K562 (cell line): ENCODE measurements around the gene SPECC1L. TPM values are rescaled to one million over a fixed set of nuclear protein-coding genes. Genes with fewer than 3 reads are reported as not detected.

ENCODE experiments used
- DDX20 ChIP-seq: fragments of 450-650 bp; IDR thresholded peaks from 2 replicates; pipeline ENCODE4 v1.6.1; 2016; ENCODE audit warnings: missing genetic modification characterization, low read depth, mild to moderate bottlenecking, missing compliant biosample characterization, moderate library complexity
- E2F8 ChIP-seq: fragments of 450-650 bp; IDR thresholded peaks from 2 replicates; pipeline ENCODE4 v1.7.1; 2018; ENCODE audit warnings: mild to moderate bottlenecking, low read depth; ENCODE audit not compliant: partially characterized antibody
- USF1 ChIP-seq: sonication (generic); formaldehyde crosslinking; IDR thresholded peaks from 2 replicates; pipeline ENCODE4 v1.9.0; 2022; ENCODE audit warnings: mild to moderate bottlenecking, missing genetic modification reagents
- USF2 ChIP-seq: sonication (generic); formaldehyde crosslinking; IDR thresholded peaks from 2 replicates; pipeline ENCODE4 v1.5.0; 2020; ENCODE audit warnings: missing genetic modification reagents
- ZNF384 ChIP-seq: IDR thresholded peaks from 2 replicates; pipeline ENCODE4 v1.6.1; 2012; ENCODE audit warnings: low read depth, low read length, improper control_type of control experiment
- polyA plus RNA-seq, 8 experiments: library from polyadenylated mRNA; depleted of rRNA in 4 of 8; stranded (reverse) in 5 of 8; unstranded in 3 of 8; fragments of >200 nt; fragmentation: Nextera tagmentation in 2 of 8; fragmentation: Illumina TruSeq in 1 of 8; extraction: Ambion mirVana in 2 of 8; extraction: Trizol in 1 of 8; gene quantifications; 2 replicates each; pipeline versions ENCODE4 v1.2.1 to v1.2.3, GENCODE V29; 2011 to 2014; ENCODE audit warnings: inconsistent platforms in 1 of 8, missing spikeins in 1 of 8
- total RNA-seq, 7 experiments: library from RNA; depleted of rRNA in 6 of 7; stranded (reverse); fragments of >200 nt in 6 of 7; fragmentation: Illumina TruSeq in 2 of 7; extraction: Trizol in 2 of 7; gene quantifications; 2 replicates each; pipeline versions ENCODE4 v1.2.1 to v1.2.3, GENCODE V29; 2011 to 2021; ENCODE audit warnings: low replicate concordance in 1 of 7

The SPECC1L gene
- total and polyA plus RNA-seq, 9 of the 15 experiments (the other 6 are each of a cell fraction or from before 2014, with no cell fraction given): 1.4 to 27.9 (median 14.5) TPM

GRCh38 chr22:24406322-24407277 lies 136.0 kb downstream of the SPECC1L start (continued):
- TF ChIP-seq E2F8: no peak
- no peak for TF ChIP-seq USF2 (CRISPR knock-in tag)
- no peak for TF ChIP-seq ZNF384
- TF ChIP-seq DDX20 (tag): no peak
- peak; percentile 34; the same call in 1 of the 2 replicates for TF ChIP-seq USF1 (CRISPR knock-in tag)
